ENCODE data around the gene PEX26. TPM values are rescaled to one million over a fixed set of nuclear protein-coding genes. Genes with fewer than 3 reads are reported as not detected.
"Not testable (repeated sequence)": the region's sequence is repeated elsewhere in the genome, so short reads cannot be mapped to it uniquely, and the experiment has no call there.

Gene PEX26
- total RNA-seq, 2 experiments from 2014 or later: 57.8 to 59.7 TPM

GRCh38 chr22:18059991-18060390, 17.8 kb upstream of the PEX26 start:
- H3K9me3 Mint-ChIP-seq: no peaks in the 10 kb centered on the region
- H3K4me3 Mint-ChIP-seq: no peak overlapping the region
- H3K27ac Mint-ChIP-seq: no peak overlapping the region
- intact Hi-C loops (cut with micrococcal nuclease): no loop called here
- H3K4me1 Mint-ChIP-seq (ENCODE audit: low read depth): no peaks in the 10 kb centered on the region
- CTCF ChIA-PET: interaction anchor here (1.0 kb wide), 1 partner anchor 230 kb away, joined by 3 read pairs; no protein-coding TSS in a partner anchor
- ATAC-seq (no peak), DNase-seq (no peak)
- POLR2A ChIA-PET: no interaction called here
- peaks cover 19% of the 10 kb centered on the region for H3K27me3 Mint-ChIP-seq
- H3K36me3 Mint-ChIP-seq (ENCODE audit: low read depth): no peaks in the 10 kb centered on the region
- no peak for TF ChIP-seq CTCF (IDR thresholded peaks at IDR 0.05)

GRCh38 chr22:18060646-18061620, 16.9 kb upstream of the PEX26 start:
- no peak overlapping the region for H3K27ac Mint-ChIP-seq
- peaks cover 27% of the 10 kb centered on the region for H3K27me3 Mint-ChIP-seq
- ChIA-PET POLR2A (interaction anchor here (0.7 to 1.0 kb wide), 2 partner anchors 15 to 861 kb away, joined by 3 read pairs; no protein-coding TSS in a partner anchor), CTCF (no interaction called here)
- no peak for ATAC-seq
- TF ChIP-seq CTCF (IDR thresholded peaks at IDR 0.05): no peak
- DNase-seq: no peak
- intact Hi-C loops (cut with micrococcal nuclease): no loop called here
- no peak overlapping the region for H3K4me3 Mint-ChIP-seq
- H3K9me3 Mint-ChIP-seq: no peaks in the 10 kb centered on the region
- no peaks in the 10 kb centered on the region for H3K36me3 Mint-ChIP-seq (ENCODE audit: low read depth)
- no peaks in the 10 kb centered on the region for H3K4me1 Mint-ChIP-seq (ENCODE audit: low read depth)

- ChIA-PET POLR2A (interaction anchor here (0.6 to 2.2 kb wide), 2 partner anchors 14 to 34 kb away, joined by 3 to 9 read pairs; no protein-coding TSS in a partner anchor), CTCF (interaction anchor here (1.3 to 1.9 kb wide), 2 partner anchors 9 to 14 kb away, joined by 3 to 9 read pairs; no protein-coding TSS in a partner anchor)
- H3K4me1 Mint-ChIP-seq (ENCODE audit: low read depth): no peaks in the 10 kb centered on the region
- no peaks in the 10 kb centered on the region for H3K36me3 Mint-ChIP-seq (ENCODE audit: low read depth)
- peaks cover 33% of the 10 kb centered on the region for H3K27me3 Mint-ChIP-seq
- intact Hi-C loops (cut with micrococcal nuclease): no loop called here
- no peaks in the 10 kb centered on the region for H3K9me3 Mint-ChIP-seq
- TF ChIP-seq CTCF (IDR thresholded peaks at IDR 0.05): no peak
- ATAC-seq (no peak), DNase-seq (no peak)
- H3K4me3 Mint-ChIP-seq: no peak overlapping the region
- H3K27ac Mint-ChIP-seq: no peak overlapping the region
Measured at GRCh38 chr22:18062421-18062820, 15.4 kb upstream of the PEX26 start.

- TF ChIP-seq CTCF (IDR thresholded peaks at IDR 0.05): no peak
- ChIA-PET CTCF (interaction anchor here (1.2 to 1.9 kb wide), 3 partner anchors 8 to 233 kb away, joined by 3 to 9 read pairs (median 3); no protein-coding TSS in a partner anchor), POLR2A (interaction anchor here (1.3 to 2.2 kb wide), 2 partner anchors 13 to 15 kb away, joined by 3 to 9 read pairs; no protein-coding TSS in a partner anchor)
- ATAC-seq (no peak), DNase-seq (no peak)
- intact Hi-C loops (cut with micrococcal nuclease): no loop called here
- Mint-ChIP-seq H3K36me3 (ENCODE audit: low read depth) (no peaks in the 10 kb centered on the region), H3K4me1 (ENCODE audit: low read depth) (no peaks in the 10 kb centered on the region), H3K27me3 (peaks cover 33% of the 10 kb centered on the region), H3K9me3 (no peaks in the 10 kb centered on the region), H3K27ac (no peak overlapping the region), H3K4me3 (no peak overlapping the region)
Measured at GRCh38 chr22:18063306-18063705, 14.5 kb upstream of the PEX26 start.

GRCh38 chr22:18063715-18064114, 14.1 kb upstream of the PEX26 start:
- H3K4me1 Mint-ChIP-seq (ENCODE audit: low read depth); H3K27ac Mint-ChIP-seq; H3K4me3 Mint-ChIP-seq; DNase-seq; ATAC-seq; H3K36me3 Mint-ChIP-seq (ENCODE audit: low read depth); intact Hi-C loops (cut with micrococcal nuclease); H3K9me3 Mint-ChIP-seq: not testable (repeated sequence)
- ChIA-PET CTCF (interaction anchor here (1.2 to 1.9 kb wide), 2 partner anchors 12 to 233 kb away, joined by 3 to 9 read pairs; no protein-coding TSS in a partner anchor), POLR2A (interaction anchor here (1.3 to 2.2 kb wide), 2 partner anchors 13 to 15 kb away, joined by 3 to 9 read pairs; no protein-coding TSS in a partner anchor)
- peaks cover 33% of the 10 kb centered on the region for H3K27me3 Mint-ChIP-seq

All from activated CD8-positive, alpha-beta T cell treated with anti-CD3 and anti-CD28 coated beads for 36 hours (primary cell).